Stomach (tissue), 4 donors: ENCODE results near the gene ASL.

ENCODE experiments used
- EP300 ChIP-seq: sonication (generic); formaldehyde crosslinking; IDR thresholded peaks from one replicate; pipeline ENCODE4 v1.6.1; 2017; ENCODE audit warnings: antibody characterized with exemption
- POLR2A ChIP-seq, 4 donors: fragments of 450-650 bp; IDR thresholded peaks; one replicate each; pipeline ENCODE4 v1.6.1; 2016; ENCODE audit warnings: antibody characterized with exemption in 4 of 4, control low read depth in 2 of 4, mild to moderate bottlenecking in 1 of 4, moderate library complexity in 1 of 4
- TF ChIP-seq, protein P1 (sequence below), 7 experiments: fragments of 450-650 bp in 4 of 7; fragments of 200-600 bp in 3 of 7; sonication (generic) in 3 of 7; IDR thresholded peaks; one replicate each; pipeline ENCODE4 v1.5.1; 2016 to 2019; ENCODE audit warnings: antibody characterized with exemption in 7 of 7, control low read depth in 2 of 7, mild to moderate bottlenecking in 1 of 7

DNA sequence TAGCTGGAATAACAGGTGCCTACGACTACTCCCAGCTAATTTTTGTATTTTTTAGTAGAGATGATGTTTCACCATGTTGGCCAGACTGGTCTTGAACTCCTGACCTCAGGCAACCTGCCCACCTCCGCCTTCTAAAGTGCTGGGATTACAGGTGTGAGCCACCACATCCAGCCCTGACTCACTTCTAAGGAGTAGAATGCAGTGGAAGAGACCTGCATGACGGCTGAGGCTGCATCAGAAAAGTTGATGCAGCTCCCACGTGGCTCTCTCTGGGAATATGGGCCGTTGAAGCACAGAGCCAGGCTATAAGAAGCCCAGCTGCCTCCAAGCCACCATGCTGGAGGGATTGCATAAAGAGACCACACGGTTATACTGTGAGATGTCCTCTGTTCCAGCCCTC, 21.6 kb upstream of the ASL start:
- TF ChIP-seq EP300 (no peak), POLR2A (IDR thresholded peaks at IDR 0.05) (no peak)
- TF ChIP-seq, protein P1, sequence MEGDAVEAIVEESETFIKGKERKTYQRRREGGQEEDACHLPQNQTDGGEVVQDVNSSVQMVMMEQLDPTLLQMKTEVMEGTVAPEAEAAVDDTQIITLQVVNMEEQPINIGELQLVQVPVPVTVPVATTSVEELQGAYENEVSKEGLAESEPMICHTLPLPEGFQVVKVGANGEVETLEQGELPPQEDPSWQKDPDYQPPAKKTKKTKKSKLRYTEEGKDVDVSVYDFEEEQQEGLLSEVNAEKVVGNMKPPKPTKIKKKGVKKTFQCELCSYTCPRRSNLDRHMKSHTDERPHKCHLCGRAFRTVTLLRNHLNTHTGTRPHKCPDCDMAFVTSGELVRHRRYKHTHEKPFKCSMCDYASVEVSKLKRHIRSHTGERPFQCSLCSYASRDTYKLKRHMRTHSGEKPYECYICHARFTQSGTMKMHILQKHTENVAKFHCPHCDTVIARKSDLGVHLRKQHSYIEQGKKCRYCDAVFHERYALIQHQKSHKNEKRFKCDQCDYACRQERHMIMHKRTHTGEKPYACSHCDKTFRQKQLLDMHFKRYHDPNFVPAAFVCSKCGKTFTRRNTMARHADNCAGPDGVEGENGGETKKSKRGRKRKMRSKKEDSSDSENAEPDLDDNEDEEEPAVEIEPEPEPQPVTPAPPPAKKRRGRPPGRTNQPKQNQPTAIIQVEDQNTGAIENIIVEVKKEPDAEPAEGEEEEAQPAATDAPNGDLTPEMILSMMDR (IDR thresholded peaks at IDR 0.05), result no peak
